ENCODE results near the gene PAQR6.

PAQR6 gene

DNA sequence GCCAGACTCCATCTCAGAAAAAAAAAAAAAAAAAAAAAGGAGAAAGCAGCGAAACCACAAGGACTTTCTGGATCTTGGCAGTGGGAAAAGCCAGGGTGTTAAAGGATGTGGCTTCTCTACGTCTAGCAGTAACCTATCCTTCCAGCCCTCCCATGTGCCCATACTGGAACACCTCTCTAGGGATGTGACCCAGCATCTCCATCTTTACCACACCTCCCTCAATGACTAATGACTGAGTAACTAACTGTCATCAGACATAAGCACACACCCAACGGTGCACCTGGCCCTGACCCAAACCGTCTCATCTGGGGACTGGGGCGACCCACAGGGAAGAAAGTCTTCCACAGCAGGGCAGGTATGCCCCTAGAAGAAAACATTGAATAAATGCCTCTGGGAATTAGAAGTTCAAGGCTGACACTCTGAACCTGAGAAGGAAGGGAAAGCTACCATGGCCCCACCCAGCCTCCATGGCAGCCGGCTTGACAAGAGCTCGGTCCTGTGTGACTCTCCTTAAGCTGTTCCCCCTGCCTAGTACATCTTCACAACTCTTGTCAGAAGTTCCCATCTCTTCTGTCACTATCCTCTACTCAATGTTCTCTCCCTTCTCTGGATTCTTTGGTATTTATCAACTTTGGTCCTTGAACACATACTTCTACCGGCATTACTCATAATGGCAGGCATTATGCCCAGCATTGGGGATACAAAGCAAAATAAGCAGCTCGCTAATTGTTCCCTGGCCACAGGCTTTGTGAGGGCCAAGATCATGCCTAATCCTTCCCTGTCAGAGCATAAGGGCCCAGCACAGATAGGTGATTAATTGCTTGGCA lies 14.8 kb upstream of the PAQR6 start:
- DNase-seq: no peak

DNA sequence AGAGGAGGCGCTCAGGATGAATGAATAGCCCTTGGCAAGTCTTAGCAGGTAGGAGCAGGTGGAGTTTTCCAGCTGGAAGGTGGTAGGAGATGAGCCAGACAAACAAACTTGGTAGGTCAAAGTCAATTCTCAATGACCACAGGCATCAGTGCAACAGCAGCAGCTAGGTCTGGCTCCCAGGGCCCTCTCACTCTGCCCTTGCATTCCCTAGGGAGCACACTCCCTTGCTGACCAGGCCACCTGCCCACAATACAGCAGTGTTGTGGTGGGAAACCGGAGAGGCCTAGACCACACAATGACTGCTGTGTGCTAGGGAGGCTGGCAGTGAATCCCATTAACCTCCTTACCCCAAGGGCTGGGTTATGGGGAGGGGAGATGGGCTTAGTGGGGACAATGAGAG lies 13.0 kb upstream of the PAQR6 start:
- no peak for DNase-seq

DNA sequence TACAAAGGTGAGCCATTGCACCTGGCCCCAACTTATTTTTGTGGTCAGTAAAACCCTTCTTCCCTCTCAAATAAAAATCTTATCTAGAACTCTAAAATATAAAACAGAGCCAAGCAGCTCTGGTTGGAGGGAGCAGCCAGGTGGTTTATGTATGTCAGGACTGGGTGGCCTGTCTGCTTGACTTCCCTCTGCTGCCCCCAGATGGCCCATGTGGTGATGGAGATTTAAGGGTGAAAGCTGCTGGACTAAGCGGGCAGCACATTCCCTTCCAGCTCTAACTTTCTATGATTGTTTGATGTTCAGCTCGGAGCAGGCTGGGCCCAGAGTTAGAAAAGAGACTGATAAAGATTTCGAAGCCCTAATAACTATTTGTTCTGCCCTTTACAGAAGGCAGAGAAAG lies 11.9 kb upstream of the PAQR6 start:
- DNase-seq: no peak

DNA sequence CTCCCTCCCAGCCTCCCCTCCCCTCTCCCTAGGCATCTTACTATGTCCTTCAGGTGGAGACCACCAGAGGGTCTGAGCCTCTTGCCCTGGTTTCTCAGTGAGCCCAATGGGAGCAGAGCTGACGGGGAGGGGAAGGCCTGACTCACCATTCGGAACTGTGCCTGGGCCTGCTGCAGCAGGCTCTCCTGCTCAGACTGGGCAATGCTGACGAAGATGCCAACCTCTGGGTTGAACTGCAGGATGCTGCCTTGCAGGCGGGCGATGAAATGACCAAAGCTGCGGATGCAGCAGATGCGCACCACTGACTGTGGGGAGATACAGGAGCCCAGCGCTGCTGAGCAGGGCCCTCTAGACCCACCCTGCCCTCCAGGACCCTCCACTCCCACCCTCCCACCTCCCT lies 11.0 kb upstream of the PAQR6 start:
- DNase-seq: no peak

DNA sequence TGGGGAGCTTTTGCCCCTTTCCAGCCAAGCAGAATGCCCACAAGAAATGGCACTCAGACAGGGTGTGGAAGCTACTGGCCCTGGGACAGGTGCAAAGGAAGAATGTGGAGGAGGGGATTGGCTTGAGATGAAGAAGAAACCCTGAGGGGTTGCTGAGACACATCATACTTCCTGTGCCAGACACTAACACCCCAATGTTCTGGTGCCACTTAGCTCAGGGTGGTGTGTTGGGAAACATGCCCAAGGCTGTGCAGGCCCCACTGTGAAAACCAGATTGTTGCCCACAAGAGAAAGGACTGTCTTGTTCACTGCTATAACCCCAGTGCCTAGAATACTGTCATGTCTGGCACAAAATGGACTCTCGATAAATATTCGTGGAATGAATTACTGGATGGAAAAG lies 9.9 kb upstream of the PAQR6 start:
- DNase-seq: no peak

DNA sequence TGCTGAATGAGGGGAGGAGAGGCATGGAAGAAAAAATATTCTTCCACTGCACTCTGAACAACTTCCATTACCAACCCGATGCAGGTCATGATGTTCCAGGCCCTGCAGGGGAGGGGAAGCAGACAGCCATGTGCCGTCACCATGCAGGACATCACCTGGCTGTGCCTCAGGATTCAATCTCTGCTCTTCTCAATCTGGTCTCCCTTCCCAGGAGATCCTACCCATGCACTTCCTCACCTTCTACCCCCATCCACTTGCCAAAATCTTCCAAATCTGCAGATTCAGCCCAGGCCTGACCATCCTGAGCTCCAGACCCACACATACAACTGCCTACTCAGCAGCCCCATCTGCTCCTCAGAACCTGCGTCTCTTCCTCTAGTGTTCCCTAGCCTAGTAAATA lies 5.8 kb upstream of the PAQR6 start:
- DNase-seq: no peak

DNA sequence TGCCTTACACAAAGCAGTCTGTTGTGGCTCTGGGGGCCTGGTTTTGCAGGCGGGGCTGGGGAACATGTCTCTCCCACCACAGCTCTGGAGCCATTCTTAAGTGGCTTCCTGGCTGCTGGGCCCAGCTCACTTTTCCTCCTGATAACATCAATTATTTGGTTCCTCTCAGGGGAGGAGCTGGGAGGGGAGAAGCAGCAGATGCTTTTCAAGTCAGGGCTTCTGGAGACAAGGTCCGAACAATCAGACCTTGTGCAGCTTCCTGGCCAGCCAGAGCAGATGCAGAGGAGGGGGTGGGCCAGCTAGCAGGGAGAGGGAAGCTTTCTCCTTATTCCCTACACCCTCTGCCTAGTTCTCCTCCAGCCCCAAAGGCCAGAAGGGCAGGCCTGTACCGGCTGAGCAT lies 3.7 kb upstream of the PAQR6 start:
- DNase-seq: no peak

DNA sequence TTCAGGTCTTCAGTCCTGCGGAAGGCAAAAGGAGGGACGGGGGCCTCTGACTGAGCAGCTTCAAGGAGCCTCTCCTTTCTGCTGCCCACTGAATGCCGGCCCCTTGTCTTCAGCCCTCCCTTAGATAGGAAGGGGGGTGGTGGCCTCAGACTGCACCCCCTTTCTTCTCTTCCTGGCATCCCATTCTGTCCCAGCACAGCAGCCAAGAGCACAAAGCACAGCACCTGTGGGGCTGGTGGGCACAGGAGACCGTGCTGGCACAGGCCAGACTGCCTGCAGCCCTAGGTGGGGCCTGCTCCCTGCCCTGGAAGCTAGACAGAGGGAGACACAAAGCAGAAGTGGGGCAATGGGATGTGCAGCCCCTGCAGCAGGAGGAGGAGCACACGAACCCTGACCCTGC lies 1.7 kb upstream of the PAQR6 start:
- no peak for DNase-seq

DNA sequence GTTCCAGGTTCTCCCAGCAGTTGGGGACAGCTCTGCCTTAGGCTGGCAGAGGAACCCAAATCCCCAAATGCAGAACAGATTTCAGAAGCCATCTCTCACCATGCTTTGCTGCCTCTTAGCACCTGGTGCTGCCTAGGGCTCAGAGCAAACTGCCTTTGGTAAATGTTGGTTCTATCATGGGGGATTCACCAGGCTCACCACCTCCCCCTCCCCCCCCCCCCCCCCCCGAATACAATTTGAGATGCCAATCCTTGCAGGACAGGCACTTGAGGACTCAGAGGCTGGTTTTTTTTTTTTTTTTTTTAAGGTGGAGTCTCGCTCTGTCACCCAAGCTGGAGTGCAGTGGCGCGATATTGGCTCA lies 447 bp upstream of the PAQR6 start:
- DNase-seq: no peak

DNA sequence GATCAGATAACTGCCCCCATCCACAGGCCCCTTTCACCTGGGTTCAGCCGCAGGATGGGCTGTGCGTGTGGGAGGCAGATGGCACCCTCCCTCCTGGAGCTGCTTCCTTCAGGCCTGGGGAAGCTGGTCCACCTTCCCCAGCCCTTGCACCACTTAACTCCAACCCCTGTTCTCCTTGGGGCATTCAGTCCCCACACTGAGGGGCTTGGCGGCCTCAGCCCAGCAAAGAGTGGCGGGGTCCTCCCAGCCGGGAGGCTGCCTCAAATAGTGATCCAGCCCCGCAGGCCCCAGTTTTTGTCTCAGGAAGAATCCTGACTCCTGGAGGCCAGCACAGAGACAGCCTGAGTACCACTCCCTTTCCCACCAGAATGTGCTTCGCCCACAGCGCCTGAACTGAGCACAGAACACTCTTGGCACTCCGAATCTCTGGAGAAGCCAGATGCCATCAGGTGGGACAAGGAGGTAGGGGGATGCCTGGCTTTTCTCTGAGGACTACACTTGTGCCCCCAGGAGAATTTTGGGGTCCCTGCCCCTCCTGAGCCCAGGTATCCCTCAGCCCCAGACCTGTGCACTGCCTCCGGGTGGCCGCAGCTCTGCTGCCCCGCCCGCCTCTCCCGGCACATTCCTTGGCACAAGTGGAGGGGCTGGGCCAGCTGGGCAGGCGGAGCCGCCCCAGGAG lies 936 bp downstream of the PAQR6 start:
- no peak for DNase-seq

DNA sequence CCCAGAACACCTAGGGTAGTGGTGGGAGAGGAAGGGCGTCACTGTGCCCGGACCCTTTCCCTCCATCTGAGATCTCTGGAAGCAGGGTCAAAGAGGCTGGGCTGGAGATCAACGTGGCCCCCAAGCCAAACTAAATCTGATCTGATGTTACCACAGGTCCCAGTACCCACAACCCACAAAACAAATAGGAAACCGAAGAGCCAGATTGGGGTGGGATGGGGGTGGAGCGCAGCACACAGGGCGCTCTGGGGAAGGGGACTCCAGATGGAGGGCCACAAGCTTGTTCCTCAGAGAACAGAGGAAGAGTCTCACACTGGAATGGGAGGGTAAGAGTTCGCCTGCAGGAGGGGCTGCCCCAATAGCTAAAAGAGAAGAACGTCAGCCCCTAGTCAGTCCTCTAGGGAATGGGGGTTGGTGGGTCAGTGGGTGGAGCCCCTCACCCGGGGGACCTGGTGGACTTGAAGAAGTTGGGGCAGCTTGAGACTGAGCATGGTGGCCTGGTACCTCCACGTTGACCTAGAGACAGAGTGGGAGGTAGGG lies 1.5 kb downstream of the PAQR6 start:
- DNase-seq: no peak

DNA sequence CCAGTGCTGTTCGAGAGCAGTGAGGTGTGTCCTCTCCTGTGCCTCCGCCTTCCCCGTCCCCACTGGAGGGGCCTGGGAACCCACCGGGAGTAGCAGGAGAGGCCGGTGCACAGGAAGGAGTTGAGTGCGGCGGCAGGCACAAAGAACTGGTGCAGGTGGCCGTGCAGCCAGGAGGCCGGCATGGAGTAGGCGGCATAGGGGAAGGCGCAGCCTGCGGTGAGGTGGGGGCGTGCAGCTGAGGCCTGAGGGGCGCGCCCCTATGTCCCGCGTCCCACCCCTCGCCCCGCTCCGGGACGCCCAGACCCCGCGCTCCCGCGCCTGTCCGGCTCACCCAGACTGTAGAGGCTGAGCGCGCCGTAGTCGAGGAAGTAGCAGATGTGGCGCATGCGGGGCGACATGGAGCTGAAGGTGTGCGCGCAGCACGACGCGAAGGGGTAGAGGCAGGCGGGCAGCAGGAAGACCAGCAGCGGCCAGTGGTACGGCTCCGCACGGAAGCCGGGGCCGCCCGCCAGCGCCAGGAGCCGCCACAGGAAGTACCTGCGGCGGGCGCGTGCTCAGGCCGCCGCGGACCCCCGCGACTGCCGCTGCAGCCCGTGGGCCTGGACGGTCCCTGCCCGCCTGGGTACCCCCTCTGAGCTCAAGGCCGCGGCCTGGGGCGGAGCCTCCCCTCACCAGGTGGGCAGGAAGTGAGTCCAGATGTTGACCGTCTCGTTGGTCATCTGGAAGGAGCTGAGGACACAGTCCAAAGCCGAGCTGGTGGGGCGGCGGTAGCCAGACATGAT lies 2.2 kb downstream of the PAQR6 start:
- DNase-seq: peak; percentile 30

DNA sequence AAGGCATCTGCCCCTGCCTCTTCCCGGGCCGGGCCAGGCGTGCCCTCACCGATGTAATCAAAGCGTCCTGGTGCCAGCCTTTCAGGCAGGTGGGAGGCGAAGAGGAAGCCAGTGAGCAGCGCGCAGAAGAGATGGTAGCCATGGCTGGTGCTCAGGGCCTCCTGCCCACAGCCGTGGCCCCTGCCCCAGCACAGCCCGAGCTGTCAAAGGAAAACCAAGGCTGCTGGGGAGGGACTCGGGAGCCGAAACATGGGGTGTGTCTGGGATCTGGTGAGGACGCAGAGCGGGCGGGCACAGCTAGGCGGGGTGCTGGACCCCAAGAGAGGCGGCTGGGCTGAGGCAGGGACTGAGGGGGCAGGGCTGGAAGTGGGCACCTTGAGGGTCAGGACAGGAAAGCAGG lies 3.1 kb downstream of the PAQR6 start:
- DNase-seq: no peak

DNA sequence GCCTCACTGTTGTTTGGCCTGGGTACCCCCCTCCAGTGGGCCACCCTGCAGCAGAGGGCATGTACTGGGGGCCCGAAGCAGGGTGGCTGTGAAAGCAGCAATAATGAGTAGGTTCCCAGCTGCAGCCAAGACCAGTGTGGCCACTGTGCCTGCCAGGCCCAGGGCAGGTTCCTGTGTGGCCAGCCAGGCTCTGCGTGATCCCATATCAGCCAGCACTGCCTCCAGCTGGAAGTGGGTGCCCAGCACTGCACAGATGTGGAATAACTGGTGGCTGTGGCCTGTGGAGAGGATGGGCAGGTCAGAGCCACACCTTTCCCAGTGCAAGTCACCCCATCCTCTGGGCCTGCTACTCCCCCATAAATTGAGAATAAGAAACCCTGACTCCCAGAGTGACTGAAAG lies 3.7 kb downstream of the PAQR6 start:
- DNase-seq: no peak

DNA sequence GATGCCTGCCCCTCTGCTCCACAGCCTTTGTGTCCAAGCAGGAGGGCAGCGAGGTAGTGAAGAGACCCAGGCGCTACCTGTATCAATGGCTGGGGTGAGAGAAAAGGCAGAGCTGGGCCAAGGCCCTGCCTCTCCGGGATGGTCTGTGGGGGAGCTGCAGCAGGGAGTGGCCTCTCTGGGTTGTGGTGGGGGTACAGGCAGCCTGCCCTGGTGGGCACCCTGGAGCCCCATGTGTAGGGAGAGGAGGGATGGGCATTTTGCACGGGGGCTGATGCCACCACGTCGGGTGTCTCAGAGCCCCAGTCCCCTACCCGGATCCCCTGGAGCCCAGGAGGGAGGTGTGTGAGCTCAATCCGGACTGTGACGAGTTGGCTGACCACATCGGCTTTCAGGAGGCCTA lies 5.1 kb downstream of the PAQR6 start:
- no peak for DNase-seq

DNA sequence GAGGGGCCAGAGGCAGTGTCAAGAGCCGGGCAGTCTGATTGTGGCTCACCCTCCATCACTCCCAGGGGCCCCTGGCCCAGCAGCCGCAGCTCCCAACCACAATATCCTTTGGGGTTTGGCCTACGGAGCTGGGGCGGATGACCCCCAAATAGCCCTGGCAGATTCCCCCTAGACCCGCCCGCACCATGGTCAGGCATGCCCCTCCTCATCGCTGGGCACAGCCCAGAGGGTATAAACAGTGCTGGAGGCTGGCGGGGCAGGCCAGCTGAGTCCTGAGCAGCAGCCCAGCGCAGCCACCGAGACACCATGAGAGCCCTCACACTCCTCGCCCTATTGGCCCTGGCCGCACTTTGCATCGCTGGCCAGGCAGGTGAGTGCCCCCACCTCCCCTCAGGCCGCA lies 5.9 kb downstream of the PAQR6 start, which contains the start of gene BGLAP:
Gene BGLAP, plus strand, starts transcription at position 259 of the 400 bp plus-strand sequence. Its CDS starts 48 bp downstream, at position 307.
- no peak for DNase-seq

DNA sequence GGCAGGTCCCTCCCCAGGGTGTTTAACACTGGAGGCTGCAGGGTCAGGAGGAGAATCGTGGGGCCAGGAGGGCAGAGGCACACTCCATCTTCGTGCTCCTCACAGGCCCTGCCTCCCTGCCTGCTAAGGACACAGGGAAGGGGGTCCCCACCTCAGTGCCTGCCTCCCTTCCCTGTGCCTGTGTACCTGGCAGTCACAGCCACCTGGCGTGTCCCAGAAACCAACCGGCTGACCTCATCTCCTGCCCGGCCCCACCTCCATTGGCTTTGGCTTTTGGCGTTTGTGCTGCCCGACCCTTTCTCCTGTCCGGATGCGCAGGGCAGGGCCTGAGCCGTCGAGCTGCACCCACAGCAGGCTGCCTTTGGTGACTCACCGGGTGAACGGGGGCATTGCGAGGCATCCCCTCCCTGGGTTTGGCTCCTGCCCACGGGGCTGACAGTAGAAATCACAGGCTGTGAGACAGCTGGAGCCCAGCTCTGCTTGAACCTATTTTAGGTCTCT lies 6.5 kb downstream of the PAQR6 start:
- DNase-seq: no peak

DNA sequence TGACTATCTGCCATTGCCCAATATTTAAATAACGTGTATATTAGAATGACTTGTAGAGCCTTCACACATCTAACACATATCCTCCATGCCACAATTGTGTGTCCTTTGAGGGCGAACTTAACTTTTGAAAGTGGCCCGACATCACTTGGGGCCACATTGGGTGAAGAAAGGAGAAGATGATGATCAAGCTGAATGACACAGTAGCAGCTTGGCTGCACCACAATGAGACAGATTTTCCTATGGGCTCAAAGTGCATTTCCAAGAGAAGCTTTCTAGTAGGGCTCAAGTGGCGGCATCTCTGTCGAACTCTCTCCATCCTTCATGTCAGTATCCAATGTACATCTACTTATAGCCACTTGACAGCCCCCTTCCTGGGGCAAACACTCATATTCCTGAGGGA lies 9.6 kb downstream of the PAQR6 start:
- DNase-seq: no peak

DNA sequence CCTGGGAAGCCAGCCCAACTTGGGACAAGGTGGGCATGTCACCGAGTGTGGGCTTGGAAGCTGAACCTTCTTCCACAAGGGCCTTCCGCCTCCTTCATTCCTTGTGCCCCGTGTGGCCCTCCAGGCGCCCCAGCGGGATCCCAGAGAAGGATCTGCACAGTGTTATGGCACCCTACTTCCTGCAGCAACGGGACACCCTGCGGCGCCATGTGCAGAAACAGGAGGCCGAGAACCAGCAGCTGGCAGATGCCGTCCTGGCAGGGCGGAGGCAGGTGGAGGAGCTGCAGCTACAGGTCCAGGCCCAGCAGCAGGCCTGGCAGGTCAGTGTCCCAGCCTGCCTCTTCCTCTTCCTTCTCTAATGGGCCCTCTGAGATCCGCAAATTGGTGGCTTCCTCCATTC lies 11.7 kb downstream of the PAQR6 start:
- no peak for DNase-seq

DNA sequence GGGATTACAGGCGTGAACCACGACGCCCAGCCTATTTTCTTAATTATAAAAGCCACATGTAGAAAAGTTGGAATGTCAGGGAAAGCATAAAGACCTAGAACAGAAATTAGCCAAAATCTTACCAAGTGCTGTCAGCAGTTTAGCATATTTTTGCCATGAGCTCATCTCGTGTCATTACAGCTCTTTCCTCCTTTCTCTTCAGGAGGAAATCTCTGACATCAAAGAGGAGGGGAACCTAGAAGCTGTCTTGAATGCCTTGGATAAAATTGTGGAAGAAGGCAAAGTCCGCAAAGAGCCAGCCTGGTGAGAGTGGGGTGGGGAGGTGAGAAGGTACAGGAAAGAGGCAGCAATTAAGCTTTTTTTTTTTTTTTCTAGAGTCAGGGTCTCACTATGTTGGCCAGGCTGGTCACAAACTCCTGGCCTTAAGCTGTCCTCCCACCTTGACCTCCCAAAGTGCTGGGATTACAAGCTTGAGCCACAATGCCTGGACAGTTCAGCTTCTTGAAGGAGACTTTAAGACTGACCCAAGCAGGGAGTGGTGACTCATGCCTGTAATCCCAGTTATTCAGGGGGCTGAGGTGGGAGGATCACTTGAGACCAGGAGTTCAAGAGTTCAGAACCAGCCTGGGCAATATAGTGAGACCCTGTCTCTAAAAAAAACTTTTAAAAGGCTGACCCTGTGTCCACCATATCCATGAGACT lies 14.3 kb downstream of the PAQR6 start:
- DNase-seq: no peak

DNA sequence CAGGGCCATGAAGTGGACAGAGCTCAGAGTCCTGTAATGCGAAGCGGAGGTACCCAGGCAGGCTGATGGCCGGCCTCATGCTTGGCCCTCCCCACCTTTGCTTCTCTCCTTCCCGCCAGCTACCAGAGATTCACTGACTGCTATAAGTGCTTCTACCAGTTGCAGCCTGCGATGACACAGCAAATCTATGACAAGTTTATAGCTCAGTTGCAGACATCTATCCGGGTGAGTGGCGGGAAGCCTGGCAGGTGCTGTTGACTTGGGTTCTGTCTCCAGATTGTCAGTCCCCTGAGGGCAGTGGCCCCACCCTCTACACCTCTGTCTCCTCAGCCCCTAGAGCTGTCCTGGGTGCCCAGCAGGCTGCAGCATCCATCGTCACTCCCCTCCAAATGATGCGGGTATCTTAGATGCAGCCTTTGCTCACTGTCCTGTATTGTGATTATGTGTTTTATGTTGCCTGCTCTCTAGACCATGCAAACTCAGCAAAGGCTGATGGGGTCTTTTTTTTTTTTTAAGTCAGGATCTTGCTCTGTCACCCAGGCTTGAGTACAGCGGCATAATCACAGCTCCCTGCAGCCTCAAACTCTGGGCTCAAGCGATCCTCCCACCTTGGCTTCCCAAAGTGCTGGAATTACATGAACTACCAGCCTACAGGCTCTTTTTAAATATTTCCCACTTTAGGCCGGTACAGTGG lies 15.5 kb downstream of the PAQR6 start:
- DNase-seq: no peak

DNA sequence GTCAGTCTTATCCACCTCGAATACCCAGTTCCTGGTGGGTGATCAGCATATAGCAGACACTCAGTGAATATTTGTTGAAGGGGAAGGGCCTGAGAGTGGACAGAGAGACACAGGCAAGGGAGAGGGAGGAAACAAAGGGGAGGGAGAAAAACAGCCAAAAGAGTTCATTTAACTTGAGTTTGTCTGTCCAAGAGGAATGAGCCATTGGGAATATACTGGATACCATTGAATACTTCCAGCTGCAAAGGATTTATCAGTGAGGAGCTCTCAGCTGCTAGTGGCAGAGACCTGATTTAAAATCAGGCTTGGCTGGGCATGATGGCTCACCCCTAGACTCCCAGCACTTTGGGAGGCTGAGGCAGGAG lies 17.4 kb downstream of the PAQR6 start:
- no peak for DNase-seq
